ENCODE measurements around the gene BTD.

DNA sequence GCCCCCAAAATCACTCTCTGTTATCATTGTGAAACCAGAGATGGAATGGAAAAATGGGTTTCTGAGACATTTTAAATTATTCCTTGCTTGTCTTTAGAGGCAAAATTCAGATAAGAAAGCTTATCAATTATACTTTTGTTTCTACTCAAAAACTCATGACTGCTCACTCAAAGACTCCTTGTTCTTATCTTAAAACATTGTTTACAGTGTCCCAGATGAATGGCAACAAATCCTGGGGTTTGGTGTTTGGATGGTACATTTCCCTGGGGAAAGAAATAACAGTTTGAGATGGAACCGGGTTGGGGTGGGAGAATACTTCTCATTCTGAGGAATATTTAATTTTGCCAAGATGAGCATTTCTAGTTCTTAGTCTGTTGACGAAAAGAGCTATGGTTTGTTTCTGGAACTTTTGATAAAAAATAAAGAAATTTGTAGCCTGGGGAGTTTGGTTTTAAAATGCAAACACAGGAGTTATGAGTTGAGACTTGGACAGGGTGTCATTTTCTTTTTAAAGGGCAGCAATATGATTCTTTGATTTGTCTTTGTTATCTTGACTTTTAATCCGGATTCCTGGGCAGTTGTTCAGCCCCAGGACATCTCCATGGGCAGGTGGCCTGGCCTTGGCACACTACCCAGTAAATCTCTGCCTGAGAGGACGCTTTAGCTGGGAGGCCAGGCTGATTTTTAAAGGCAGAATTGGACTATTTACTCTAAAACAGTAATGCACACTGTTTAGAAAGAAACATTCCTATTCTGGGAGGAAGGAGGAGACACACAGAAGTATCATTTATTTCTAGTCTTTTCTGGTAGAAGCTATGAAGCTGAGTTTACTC is 32.4 kb downstream of the BTD start:
- TF ChIP-seq, protein P1, sequence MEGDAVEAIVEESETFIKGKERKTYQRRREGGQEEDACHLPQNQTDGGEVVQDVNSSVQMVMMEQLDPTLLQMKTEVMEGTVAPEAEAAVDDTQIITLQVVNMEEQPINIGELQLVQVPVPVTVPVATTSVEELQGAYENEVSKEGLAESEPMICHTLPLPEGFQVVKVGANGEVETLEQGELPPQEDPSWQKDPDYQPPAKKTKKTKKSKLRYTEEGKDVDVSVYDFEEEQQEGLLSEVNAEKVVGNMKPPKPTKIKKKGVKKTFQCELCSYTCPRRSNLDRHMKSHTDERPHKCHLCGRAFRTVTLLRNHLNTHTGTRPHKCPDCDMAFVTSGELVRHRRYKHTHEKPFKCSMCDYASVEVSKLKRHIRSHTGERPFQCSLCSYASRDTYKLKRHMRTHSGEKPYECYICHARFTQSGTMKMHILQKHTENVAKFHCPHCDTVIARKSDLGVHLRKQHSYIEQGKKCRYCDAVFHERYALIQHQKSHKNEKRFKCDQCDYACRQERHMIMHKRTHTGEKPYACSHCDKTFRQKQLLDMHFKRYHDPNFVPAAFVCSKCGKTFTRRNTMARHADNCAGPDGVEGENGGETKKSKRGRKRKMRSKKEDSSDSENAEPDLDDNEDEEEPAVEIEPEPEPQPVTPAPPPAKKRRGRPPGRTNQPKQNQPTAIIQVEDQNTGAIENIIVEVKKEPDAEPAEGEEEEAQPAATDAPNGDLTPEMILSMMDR (IDR thresholded peaks at IDR 0.05; ENCODE audit: low read depth, low read length, missing input control), result no peak
- TF ChIP-seq TAF1 (conservative IDR thresholded peaks at IDR 0.05), result no peak
- peak in 1 of 2 donors; percentile 16 for TF ChIP-seq JUND (IDR thresholded peaks at IDR 0.05)
- no peak for TF ChIP-seq GABPA (IDR thresholded peaks at IDR 0.05 in 1 of 2, conservative IDR thresholded peaks at IDR 0.05 in 1 of 2)
- TF ChIP-seq SP1 (IDR thresholded peaks at IDR 0.05), result no peak
- TF ChIP-seq, protein P2, sequence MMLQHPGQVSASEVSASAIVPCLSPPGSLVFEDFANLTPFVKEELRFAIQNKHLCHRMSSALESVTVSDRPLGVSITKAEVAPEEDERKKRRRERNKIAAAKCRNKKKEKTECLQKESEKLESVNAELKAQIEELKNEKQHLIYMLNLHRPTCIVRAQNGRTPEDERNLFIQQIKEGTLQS (IDR thresholded peaks at IDR 0.05), result no peak
- TF ChIP-seq, protein P3, sequence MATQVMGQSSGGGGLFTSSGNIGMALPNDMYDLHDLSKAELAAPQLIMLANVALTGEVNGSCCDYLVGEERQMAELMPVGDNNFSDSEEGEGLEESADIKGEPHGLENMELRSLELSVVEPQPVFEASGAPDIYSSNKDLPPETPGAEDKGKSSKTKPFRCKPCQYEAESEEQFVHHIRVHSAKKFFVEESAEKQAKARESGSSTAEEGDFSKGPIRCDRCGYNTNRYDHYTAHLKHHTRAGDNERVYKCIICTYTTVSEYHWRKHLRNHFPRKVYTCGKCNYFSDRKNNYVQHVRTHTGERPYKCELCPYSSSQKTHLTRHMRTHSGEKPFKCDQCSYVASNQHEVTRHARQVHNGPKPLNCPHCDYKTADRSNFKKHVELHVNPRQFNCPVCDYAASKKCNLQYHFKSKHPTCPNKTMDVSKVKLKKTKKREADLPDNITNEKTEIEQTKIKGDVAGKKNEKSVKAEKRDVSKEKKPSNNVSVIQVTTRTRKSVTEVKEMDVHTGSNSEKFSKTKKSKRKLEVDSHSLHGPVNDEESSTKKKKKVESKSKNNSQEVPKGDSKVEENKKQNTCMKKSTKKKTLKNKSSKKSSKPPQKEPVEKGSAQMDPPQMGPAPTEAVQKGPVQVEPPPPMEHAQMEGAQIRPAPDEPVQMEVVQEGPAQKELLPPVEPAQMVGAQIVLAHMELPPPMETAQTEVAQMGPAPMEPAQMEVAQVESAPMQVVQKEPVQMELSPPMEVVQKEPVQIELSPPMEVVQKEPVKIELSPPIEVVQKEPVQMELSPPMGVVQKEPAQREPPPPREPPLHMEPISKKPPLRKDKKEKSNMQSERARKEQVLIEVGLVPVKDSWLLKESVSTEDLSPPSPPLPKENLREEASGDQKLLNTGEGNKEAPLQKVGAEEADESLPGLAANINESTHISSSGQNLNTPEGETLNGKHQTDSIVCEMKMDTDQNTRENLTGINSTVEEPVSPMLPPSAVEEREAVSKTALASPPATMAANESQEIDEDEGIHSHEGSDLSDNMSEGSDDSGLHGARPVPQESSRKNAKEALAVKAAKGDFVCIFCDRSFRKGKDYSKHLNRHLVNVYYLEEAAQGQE (IDR thresholded peaks at IDR 0.05), result no peak
- TF ChIP-seq, protein P4, sequence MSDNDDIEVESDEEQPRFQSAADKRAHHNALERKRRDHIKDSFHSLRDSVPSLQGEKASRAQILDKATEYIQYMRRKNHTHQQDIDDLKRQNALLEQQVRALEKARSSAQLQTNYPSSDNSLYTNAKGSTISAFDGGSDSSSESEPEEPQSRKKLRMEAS (IDR thresholded peaks at IDR 0.05), result no peak
- peak; percentile 22 to 39 for TF ChIP-seq RAD21 (IDR thresholded peaks at IDR 0.05)
- no peak for TF ChIP-seq HNF4G (IDR thresholded peaks at IDR 0.05)
- peak in 1 of 2 donors; percentile 46 for TF ChIP-seq HNF4A (conservative IDR thresholded peaks at IDR 0.05)
- TF ChIP-seq, protein P5, sequence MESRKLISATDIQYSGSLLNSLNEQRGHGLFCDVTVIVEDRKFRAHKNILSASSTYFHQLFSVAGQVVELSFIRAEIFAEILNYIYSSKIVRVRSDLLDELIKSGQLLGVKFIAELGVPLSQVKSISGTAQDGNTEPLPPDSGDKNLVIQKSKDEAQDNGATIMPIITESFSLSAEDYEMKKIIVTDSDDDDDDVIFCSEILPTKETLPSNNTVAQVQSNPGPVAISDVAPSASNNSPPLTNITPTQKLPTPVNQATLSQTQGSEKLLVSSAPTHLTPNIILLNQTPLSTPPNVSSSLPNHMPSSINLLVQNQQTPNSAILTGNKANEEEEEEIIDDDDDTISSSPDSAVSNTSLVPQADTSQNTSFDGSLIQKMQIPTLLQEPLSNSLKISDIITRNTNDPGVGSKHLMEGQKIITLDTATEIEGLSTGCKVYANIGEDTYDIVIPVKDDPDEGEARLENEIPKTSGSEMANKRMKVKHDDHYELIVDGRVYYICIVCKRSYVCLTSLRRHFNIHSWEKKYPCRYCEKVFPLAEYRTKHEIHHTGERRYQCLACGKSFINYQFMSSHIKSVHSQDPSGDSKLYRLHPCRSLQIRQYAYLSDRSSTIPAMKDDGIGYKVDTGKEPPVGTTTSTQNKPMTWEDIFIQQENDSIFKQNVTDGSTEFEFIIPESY (IDR thresholded peaks at IDR 0.05), result no peak

Measured in liver (tissue), 3 donors.